OCI-LY3 (cell line): ENCODE measurements around the gene L3MBTL4.

ENCODE experiments used
- H2AFZ ChIP-seq: fragments of 200-600, 300-600 bp; shearing (Covaris generic); 2 replicates; pipeline ENCODE4 v1.6.0; 2014; ENCODE audit warnings: antibody characterized with exemption, low read depth, low read length
- H3K27ac ChIP-seq: fragments of 200-600, 300-600 bp; sonication (generic); 2 replicates; pipeline ENCODE4 v1.5.1; 2014; ENCODE audit warnings: mild to moderate bottlenecking, low read length, moderate library complexity, mixed read lengths
- H3K27me3 ChIP-seq: fragments of 200-600, 300-600 bp; sonication (generic); 2 replicates; pipeline ENCODE4 v1.6.1; 2014; ENCODE audit warnings: low read depth, low read length, mixed read lengths
- H3K36me3 ChIP-seq: fragments of 200-600, 300-600 bp; sonication (generic); replicated peaks from 2 replicates; pipeline ENCODE3; 2014; ENCODE audit warnings: low read depth, low read length, mixed read lengths
- H3K4me1 ChIP-seq: fragments of 300-600, 200-600 bp; sonication (generic); 2 replicates; pipeline ENCODE4 v1.6.1; 2014; ENCODE audit warnings: low read length, mixed read lengths
- H3K4me2 ChIP-seq: fragments of 200-600, 300-600 bp; sonication (generic); 2 replicates; pipeline ENCODE4 v1.6.1; 2014; ENCODE audit warnings: low read length, mixed read lengths
- H3K4me3 ChIP-seq: fragments of 300-600, 200-600 bp; sonication (generic); 2 replicates; pipeline ENCODE4 v1.5.1; 2014; ENCODE audit warnings: antibody characterized with exemption, mild to moderate bottlenecking, low read length, moderate library complexity
- H3K79me2 ChIP-seq: fragments of 300-600, 200-600 bp; shearing (Covaris generic); 2 replicates; pipeline ENCODE4 v1.6.1; 2014; ENCODE audit warnings: mild to moderate bottlenecking, low read length, mixed read lengths
- H3K9ac ChIP-seq: fragments of 300-600, 200-600 bp; shearing (Covaris generic); 2 replicates; pipeline ENCODE4 v1.6.0; 2014; ENCODE audit warnings: mild to moderate bottlenecking, low read length, moderate library complexity
- H3K9me3 ChIP-seq: fragments of 200-600, 300-600 bp; shearing (Covaris generic); 2 replicates; pipeline ENCODE4 v1.6.1; 2014; ENCODE audit warnings: low read length, mixed read lengths; ENCODE audit not compliant: insufficient read depth
- H4K20me1 ChIP-seq: fragments of 200-600, 300-600 bp; sonication (generic); 2 replicates; pipeline ENCODE4 v1.6.1; 2016; ENCODE audit warnings: low read length, mixed read lengths; ENCODE audit not compliant: insufficient read depth
- CTCF ChIP-seq: fragments of 200-600, 300-600 bp; sonication (generic); IDR thresholded peaks from 2 replicates; pipeline ENCODE4 v1.5.1; 2014; ENCODE audit warnings: antibody characterized with exemption, low read length, low read depth
- EZH2phosphoT487 ChIP-seq: fragments of 200-600 bp; shearing (Covaris generic); IDR thresholded peaks from 2 replicates; pipeline ENCODE4 v1.6.1; 2018; ENCODE audit warnings: antibody characterized with exemption, mixed run types, low read depth

Gene L3MBTL4

GRCh38 chr18:6115710-6116109, 299.0 kb downstream of the L3MBTL4 start:
- TF ChIP-seq EZH2phosphoT487 = no peak
- H3K27ac ChIP-seq = no peak overlapping the region
- no peaks in the 10 kb centered on the region for H3K9me3 ChIP-seq
- no peaks in the 10 kb centered on the region for H3K27me3 ChIP-seq
- H3K79me2 ChIP-seq = no peaks in the 10 kb centered on the region
- no peak overlapping the region for H2AFZ ChIP-seq
- no peak overlapping the region for H3K4me2 ChIP-seq
- no peaks in the 10 kb centered on the region for H3K36me3 ChIP-seq
- H4K20me1 ChIP-seq = no peaks in the 10 kb centered on the region
- no peaks in the 10 kb centered on the region for H3K4me1 ChIP-seq
- no peak overlapping the region for H3K4me3 ChIP-seq
- H3K9ac ChIP-seq = no peak overlapping the region

- no peaks in the 10 kb centered on the region for H3K36me3 ChIP-seq
- H3K4me3 ChIP-seq = no peak overlapping the region
- H2AFZ ChIP-seq = no peak overlapping the region
- no peak overlapping the region for H3K9ac ChIP-seq
- no peaks in the 10 kb centered on the region for H3K79me2 ChIP-seq
- TF ChIP-seq CTCF (no peak), EZH2phosphoT487 (no peak)
- H3K9me3 ChIP-seq = no peaks in the 10 kb centered on the region
- no peaks in the 10 kb centered on the region for H4K20me1 ChIP-seq
- H3K4me2 ChIP-seq = no peak overlapping the region
- H3K27ac ChIP-seq = no peak overlapping the region
- no peaks in the 10 kb centered on the region for H3K27me3 ChIP-seq
- H3K4me1 ChIP-seq = no peaks in the 10 kb centered on the region
Measured at GRCh38 chr18:6113650-6114049, 301.1 kb downstream of the L3MBTL4 start.

GRCh38 chr18:6111726-6112125, 303.0 kb downstream of the L3MBTL4 start:
- Histone ChIP-seq H2AFZ (no peak overlapping the region), H3K4me3 (no peak overlapping the region), H3K27ac (no peak overlapping the region), H3K4me2 (no peak overlapping the region), H3K9ac (no peak overlapping the region), H3K4me1 (no peaks in the 10 kb centered on the region), H3K79me2 (no peaks in the 10 kb centered on the region), H3K9me3 (no peaks in the 10 kb centered on the region), H3K27me3 (no peaks in the 10 kb centered on the region), H4K20me1 (no peaks in the 10 kb centered on the region), H3K36me3 (no peaks in the 10 kb centered on the region)
- TF ChIP-seq EZH2phosphoT487 (no peak), CTCF (no peak)

GRCh38 chr18:6109743-6110142, 305.0 kb downstream of the L3MBTL4 start:
- Histone ChIP-seq H3K79me2 (no peaks in the 10 kb centered on the region), H3K27me3 (no peaks in the 10 kb centered on the region), H2AFZ (no peak overlapping the region), H3K9ac (no peak overlapping the region), H3K4me1 (no peaks in the 10 kb centered on the region), H3K9me3 (no peaks in the 10 kb centered on the region), H4K20me1 (no peaks in the 10 kb centered on the region), H3K4me2 (no peak overlapping the region), H3K27ac (no peak overlapping the region), H3K36me3 (no peaks in the 10 kb centered on the region), H3K4me3 (no peak overlapping the region)
- TF ChIP-seq EZH2phosphoT487 (no peak), CTCF (no peak)

- Histone ChIP-seq H3K9ac (no peak overlapping the region), H4K20me1 (no peaks in the 10 kb centered on the region), H3K4me3 (no peak overlapping the region), H3K9me3 (no peaks in the 10 kb centered on the region), H3K27ac (no peak overlapping the region), H3K79me2 (no peaks in the 10 kb centered on the region), H3K4me1 (no peaks in the 10 kb centered on the region), H2AFZ (no peak overlapping the region), H3K27me3 (no peaks in the 10 kb centered on the region), H3K4me2 (no peak overlapping the region), H3K36me3 (no peaks in the 10 kb centered on the region)
- TF ChIP-seq CTCF = no peak
- no peak for TF ChIP-seq EZH2phosphoT487
Measured at GRCh38 chr18:6107794-6108193, 306.9 kb downstream of the L3MBTL4 start.
